Measurements from ENCODE around the gene HERC3. TPM values are rescaled to one million over a fixed set of nuclear protein-coding genes. Genes with fewer than 3 reads are reported as not detected.

Gene HERC3
- total and polyA plus RNA-seq, 2 of the 13 experiments (the other 11 are each of a cell fraction or from before 2014, with no cell fraction given): 3.8 to 6.2 TPM

- Histone ChIP-seq H3K36me3 (replicated peaks in 1 of 2; ENCODE audit: control insufficient read depth in 1 of 2, insufficient read depth in 2 of 2, low read length in 2 of 2) (no peaks in the 10 kb centered on the region), H3K4me1 (ENCODE audit: insufficient read depth, low read length) (no peaks in the 10 kb centered on the region), H3K9me3 (ENCODE audit: low read length) (no peaks in the 10 kb centered on the region), H3K4me2 (ENCODE audit: low read depth, low read length) (no peak overlapping the region), H3K4me3 (replicated peaks in 1 of 3; ENCODE audit: insufficient read depth in 1 of 3, low read depth in 2 of 3, low read length in 3 of 3) (no peak overlapping the region), H3K9ac (ENCODE audit: insufficient read depth, low read depth, low read length) (no peak overlapping the region), H3K79me2 (ENCODE audit: insufficient read depth, low read length) (no peaks in the 10 kb centered on the region), H3K27me3 (ENCODE audit: control insufficient read depth in 1 of 2, insufficient read depth in 2 of 2, low read length in 2 of 2) (0 out of 5 replicates have a peak, but pooled peaks cover 0 to 1% of the 10 kb centered on the region in 2 experiments), H4K20me1 (ENCODE audit: insufficient read depth, low read length) (no peaks in the 10 kb centered on the region), H3K27ac (ENCODE audit: extremely low read length, insufficient read depth, low read length) (no peak overlapping the region), H2AFZ (ENCODE audit: low read length) (no peak overlapping the region)
- FAIRE-seq (no peak), DNase-seq (ENCODE audit: low spot score) (no peak), ATAC-seq (no peak)
- BruUV-seq (replicated peaks): no TSS peak
- in situ Hi-C loops (cut with HindIII; ENCODE audit: extremely low pct_ligation_motif_present, low pct_unique_long_range_greater_than_20kb): no loop called here
- WGBS (ENCODE audit: low lambda C conversion rate): 0% methylated on average over 2 of the region's 2 CpGs
- intact Hi-C loops (cut with micrococcal nuclease; ENCODE audit: unreplicated experiment): no loop called here
- ChIA-PET CTCF (ENCODE audit: low intra/inter-chr PET ratio, low total read pairs) (no interaction called here), POLR2A (no interaction called here)
- TF ChIP-seq MXD1 (CRISPR knock-in tag; IDR thresholded peaks at IDR 0.05): no peak
- TF ChIP-seq RAD21 (CRISPR knock-in tag; IDR thresholded peaks at IDR 0.05): no peak
- TF ChIP-seq SSRP1 (CRISPR knock-in tag; IDR thresholded peaks at IDR 0.05): no peak
- no peak for TF ChIP-seq XBP1 (CRISPR knock-in tag; IDR thresholded peaks at IDR 0.05)
- TF ChIP-seq ZNF580 (CRISPR knock-in tag; IDR thresholded peaks at IDR 0.05; ENCODE audit: borderline replicate concordance, low read depth): no peak
- no peak for TF ChIP-seq ZSCAN22 (CRISPR knock-in tag; IDR thresholded peaks at IDR 0.05)
- TF ChIP-seq ZNF777 (CRISPR knock-in tag; IDR thresholded peaks at IDR 0.05): no peak
- TF ChIP-seq ZBTB43 (CRISPR knock-in tag; conservative IDR thresholded peaks at IDR 0.05): no peak
- no peak for TF ChIP-seq HIC2 (CRISPR knock-in tag; IDR thresholded peaks at IDR 0.05; ENCODE audit: low read depth)
- no peak for TF ChIP-seq TFDP1 (CRISPR knock-in tag; IDR thresholded peaks at IDR 0.05; ENCODE audit: borderline replicate concordance)
- TF ChIP-seq ARNT2 (CRISPR knock-in tag; IDR thresholded peaks at IDR 0.05; ENCODE audit: low read depth): no peak
- no peak for TF ChIP-seq SMAD1 (CRISPR knock-in tag; IDR thresholded peaks at IDR 0.05; ENCODE audit: borderline replicate concordance, low read depth)
- no peak for TF ChIP-seq ZNF441 (CRISPR knock-in tag; IDR thresholded peaks at IDR 0.05; ENCODE audit: borderline replicate concordance)
- no peak for TF ChIP-seq ARNTL (CRISPR knock-in tag; IDR thresholded peaks at IDR 0.05)
- TF ChIP-seq HOXA5 (CRISPR knock-in tag; IDR thresholded peaks at IDR 0.05): no peak
- TF ChIP-seq ZNF562 (CRISPR knock-in tag; IDR thresholded peaks at IDR 0.05; ENCODE audit: borderline replicate concordance): no peak
- no peak for TF ChIP-seq ETV6 (CRISPR knock-in tag; conservative IDR thresholded peaks at IDR 0.05)
- TF ChIP-seq TMF1 (CRISPR knock-in tag; IDR thresholded peaks at IDR 0.05; ENCODE audit: low read depth): no peak
- no peak for TF ChIP-seq ZNF232 (CRISPR knock-in tag; IDR thresholded peaks at IDR 0.05; ENCODE audit: borderline replicate concordance)
- no peak for TF ChIP-seq CBX1 (IDR thresholded peaks at IDR 0.05; ENCODE audit: low read depth)
Measured at GRCh38 chr4:88573276-88573980, 18.9 kb upstream of the HERC3 start.
